GM18505 (cell line): ENCODE results near the gene GNB1L.
A peak's percentile ranks its signal among the peaks of the same experiment; 100 is the strongest.

Experiments used
- ATAC-seq: cut with Tn5 transposase; IDR thresholded peaks from one replicate; pipeline ENCODE4 v1.9.1; 2021; ENCODE audit not compliant: unreplicated experiment
- POLR2A ChIP-seq: IDR thresholded peaks from 4 replicates; pipeline ENCODE4 v1.6.1; 2011; ENCODE audit warnings: borderline replicate concordance; ENCODE audit not compliant: insufficient read depth, insufficient read length; ENCODE audit errors: extremely low read depth

GNB1L gene, protein sequence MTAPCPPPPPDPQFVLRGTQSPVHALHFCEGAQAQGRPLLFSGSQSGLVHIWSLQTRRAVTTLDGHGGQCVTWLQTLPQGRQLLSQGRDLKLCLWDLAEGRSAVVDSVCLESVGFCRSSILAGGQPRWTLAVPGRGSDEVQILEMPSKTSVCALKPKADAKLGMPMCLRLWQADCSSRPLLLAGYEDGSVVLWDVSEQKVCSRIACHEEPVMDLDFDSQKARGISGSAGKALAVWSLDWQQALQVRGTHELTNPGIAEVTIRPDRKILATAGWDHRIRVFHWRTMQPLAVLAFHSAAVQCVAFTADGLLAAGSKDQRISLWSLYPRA

DNA sequence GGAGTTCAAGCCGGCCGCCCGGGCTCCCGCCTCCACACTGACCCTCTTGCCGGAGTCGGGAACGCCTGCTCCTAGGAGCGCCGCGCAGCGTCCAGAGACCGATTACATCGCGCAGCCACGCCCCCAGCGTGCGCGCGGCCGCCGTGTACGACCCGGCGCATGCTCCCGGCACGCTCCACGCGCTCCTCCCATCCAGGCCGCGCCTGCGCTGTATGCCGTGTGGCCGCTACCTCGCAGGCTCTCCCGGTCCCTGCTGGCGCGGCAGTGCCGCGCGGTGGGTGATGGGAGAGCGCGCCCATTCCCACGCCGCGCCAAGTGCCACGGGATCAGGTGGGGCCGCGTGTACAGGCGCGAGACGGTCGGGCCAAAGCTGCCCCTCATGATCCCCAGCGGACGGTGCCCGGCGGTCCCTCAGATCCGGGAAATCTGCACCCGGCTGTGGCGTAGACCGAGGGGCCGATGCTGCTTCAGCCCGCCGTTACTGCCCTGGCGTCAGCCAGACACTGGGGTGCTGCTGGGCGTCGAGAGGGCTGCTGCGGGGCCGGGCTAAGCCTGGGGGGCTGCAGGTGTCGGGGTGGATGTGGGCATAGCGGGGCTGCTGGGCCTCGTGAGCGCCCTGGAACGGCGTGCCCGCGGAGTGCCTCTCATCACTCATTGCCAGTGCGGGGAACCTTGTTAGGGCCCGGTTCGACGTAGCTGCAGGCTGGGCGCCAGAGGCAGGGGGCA lies at the start of gene GNB1L, which contains the start of gene RTL10:
TSS of gene GNB1L (minus strand) at position 97 of the 726 bp plus-strand sequence. CDS start 33,519 bp downstream, outside the sequence.
TSS of gene RTL10 (minus strand) at position 97 of the 726 bp plus-strand sequence. CDS start 2,613 bp downstream, outside the sequence.
- TF ChIP-seq POLR2A: peak; percentile 94

DNA sequence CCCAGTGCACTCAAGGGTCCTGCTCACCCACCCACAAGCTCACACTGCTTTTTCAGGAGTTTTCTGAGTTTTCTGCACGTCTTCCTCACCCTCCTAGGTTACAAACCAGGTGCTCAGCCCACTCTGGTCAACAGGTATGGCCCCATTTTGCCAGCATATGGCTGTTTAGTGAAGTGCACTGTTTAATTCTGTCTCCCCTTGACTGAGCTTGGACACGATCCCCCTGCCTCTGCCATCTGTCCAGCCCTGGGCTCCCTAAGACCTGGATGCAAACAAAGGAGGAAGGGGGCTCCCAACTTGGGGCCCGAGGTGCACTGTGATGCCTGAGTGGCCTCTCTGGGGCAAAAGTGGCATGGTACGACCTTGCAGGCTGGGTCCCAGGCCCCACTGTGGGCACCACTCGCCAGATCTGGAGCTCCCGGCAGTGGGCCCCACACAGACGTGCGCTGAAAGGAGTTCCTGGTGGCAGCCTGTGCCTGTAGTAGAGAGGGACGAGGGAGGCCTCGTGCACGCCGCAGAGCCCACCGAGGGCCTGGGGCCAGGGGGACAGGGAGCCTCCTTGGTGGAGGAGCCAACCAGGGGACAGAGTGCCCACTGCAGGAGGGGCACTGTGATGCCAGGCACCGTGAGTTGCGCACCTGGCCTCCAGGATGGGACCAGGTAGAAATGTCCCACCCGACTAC lies 49.6 kb upstream of the GNB1L start:
- no peak for TF ChIP-seq POLR2A
- no peak for ATAC-seq

More for the DNA sequence above, at the start of gene GNB1L, which contains the start of gene RTL10:
- peak; percentile 74 for ATAC-seq

GRCh38 chr22:19903513-19903912 lies 48.8 kb upstream of the GNB1L start:
- no peak for TF ChIP-seq POLR2A

GRCh38 chr22:19903031-19903430 lies 48.4 kb upstream of the GNB1L start:
- no peak for ATAC-seq
- no peak for TF ChIP-seq POLR2A

More at GRCh38 chr22:19903513-19903912, 48.8 kb upstream of the GNB1L start:
- ATAC-seq: no peak

- TF ChIP-seq POLR2A: no peak
- no peak for ATAC-seq
These were observed 47.6 kb upstream of the GNB1L start for GRCh38 chr22:19902245-19902715.

GRCh38 chr22:19901577-19902244 lies 47.0 kb upstream of the GNB1L start:
- ATAC-seq: no peak
- no peak for TF ChIP-seq POLR2A

GRCh38 chr22:19900707-19901436 lies 46.2 kb upstream of the GNB1L start:
- no peak for ATAC-seq
- no peak for TF ChIP-seq POLR2A

- ATAC-seq: no peak
- TF ChIP-seq POLR2A: no peak
These were observed 44.3 kb upstream of the GNB1L start for GRCh38 chr22:19898831-19899567.

GRCh38 chr22:19898145-19898544 lies 43.5 kb upstream of the GNB1L start:
- no peak for ATAC-seq
- TF ChIP-seq POLR2A: no peak

- TF ChIP-seq POLR2A: no peak
- ATAC-seq: no peak
These were observed 43.1 kb upstream of the GNB1L start for GRCh38 chr22:19897726-19898125.

DNA sequence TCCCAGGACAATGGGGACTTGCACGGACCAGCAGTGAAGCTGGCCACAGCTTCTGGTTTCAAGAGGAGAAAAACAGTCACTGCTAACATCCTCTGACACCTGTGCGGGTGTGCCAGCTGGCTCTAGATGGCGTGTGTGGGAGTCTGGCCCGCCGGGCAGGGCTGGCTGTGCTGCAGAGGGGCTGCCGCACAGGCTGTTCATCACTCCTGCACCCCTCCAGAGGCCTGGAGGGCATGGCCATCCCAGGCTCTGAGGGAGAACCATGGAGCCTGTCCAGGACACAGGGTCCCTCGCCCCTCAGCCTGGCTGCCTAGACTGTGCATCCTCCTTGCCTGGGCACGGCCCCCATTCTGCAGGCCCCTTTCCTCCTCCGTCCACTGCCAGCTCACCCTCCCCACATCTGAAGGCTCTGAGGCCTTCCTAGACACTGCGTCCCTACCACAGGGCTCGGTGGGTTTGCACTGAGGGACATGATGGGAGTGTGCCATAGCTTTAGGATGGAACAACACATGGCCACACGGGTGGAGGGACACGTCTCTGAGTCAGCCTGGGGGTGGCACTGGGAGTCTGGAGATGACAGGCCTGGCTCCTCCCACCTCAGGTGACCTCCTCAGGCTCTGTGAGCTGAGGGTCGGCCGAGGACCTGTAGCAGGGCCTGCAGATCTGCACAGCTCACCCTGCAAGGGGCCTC lies 42.1 kb upstream of the GNB1L start:
- no peak for ATAC-seq
- TF ChIP-seq POLR2A: no peak
